ENCODE measurements around the gene CDC42BPA.

CDC42BPA gene

DNA sequence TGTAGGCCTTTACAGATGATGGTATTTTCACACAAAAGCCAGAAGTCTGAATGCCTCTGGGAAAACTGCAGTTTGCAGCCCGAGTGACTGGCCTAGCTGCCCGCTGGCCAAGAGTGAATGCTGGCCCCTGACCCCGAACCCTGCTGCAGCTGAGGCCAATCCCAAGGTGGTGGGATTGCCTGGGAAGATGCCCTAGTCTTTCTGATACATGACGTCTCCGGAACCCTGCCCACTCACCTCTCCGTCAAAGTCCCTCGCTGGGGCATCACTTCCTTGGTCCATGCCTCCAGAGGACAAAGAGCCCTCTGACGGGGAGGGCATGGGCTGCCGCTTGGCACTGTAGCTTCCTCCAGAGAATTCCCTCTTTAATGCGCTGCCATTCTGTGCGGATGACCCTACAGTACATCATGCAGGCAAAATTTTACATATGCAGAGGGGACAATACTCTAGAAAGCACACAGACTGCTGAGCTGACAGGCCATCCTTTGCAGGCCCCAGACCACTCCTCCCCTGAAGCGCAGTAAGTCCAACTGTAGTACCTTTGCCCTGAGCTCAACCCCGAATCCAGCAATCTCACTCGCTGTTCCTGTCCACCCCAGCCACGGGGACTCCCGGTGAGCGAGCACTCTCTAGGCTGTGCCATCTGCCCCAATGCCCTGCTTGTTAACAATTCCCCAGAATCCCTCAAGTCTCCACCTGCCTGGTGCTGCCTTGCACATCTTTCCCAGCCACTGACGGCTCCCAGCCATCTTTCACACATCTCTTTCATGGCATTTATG is 323.5 kb downstream of the CDC42BPA start:
- Histone ChIP-seq H3K4me3 (ENCODE audit: low read length) (no peak overlapping the region), H3K9ac (ENCODE audit: low read length) (no peak overlapping the region), H3K27me3 (ENCODE audit: control insufficient read depth, insufficient read depth, low read length) (no peaks in the 10 kb centered on the region), H3K27ac (ENCODE audit: low read depth, low read length) (no peak overlapping the region), H3K4me1 (ENCODE audit: control insufficient read depth, insufficient read depth, low read length) (peaks cover 4% of the 10 kb centered on the region), H3K36me3 (ENCODE audit: control insufficient read depth, insufficient read depth, low read length) (peaks cover 2% of the 10 kb centered on the region)

DNA sequence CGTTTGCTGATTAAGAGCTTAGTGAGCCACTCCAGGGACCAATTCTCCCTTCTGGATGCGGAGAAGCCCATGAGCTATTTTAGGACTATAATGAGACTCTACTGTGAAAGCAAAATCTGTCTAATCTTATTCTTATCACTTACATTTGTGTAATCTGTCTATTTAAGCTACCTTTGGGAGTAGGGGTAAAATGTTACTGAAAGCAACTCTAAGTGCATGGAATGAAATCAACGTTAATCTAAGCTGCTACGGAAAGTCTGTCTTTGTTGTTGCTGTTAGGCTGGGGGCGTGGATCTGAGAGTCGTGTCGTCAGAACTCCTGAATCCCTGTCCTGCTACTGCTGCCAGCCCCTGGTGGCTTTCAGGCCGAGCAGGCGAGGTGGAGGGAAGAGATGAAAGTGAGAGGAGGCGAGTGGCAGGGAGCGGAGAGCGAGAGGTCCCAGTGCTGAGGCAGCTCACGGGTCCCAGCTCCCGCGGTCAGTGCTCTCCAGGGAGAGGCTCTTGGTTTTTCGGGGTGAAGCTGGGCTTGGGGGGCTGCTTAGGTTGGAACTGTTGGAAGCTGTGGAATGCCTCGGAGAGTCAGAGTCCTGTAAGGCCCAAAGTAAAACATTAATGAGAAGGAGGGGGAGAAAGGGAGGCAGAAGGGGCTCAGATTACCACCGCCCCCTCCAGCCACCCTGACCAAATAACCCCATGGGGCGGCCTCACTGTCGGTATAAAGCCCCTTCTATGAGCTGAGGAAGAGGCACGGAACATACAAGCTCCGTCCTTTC is 324.3 kb downstream of the CDC42BPA start:
- Histone ChIP-seq H3K9ac (ENCODE audit: low read length) (no peak overlapping the region), H3K4me1 (ENCODE audit: control insufficient read depth, insufficient read depth, low read length) (peaks cover 10% of the 10 kb centered on the region), H3K36me3 (ENCODE audit: control insufficient read depth, insufficient read depth, low read length) (peaks cover 2% of the 10 kb centered on the region), H3K27me3 (ENCODE audit: control insufficient read depth, insufficient read depth, low read length) (no peaks in the 10 kb centered on the region), H3K4me3 (ENCODE audit: low read length) (no peak overlapping the region), H3K27ac (ENCODE audit: low read depth, low read length) (no peak overlapping the region)

DNA sequence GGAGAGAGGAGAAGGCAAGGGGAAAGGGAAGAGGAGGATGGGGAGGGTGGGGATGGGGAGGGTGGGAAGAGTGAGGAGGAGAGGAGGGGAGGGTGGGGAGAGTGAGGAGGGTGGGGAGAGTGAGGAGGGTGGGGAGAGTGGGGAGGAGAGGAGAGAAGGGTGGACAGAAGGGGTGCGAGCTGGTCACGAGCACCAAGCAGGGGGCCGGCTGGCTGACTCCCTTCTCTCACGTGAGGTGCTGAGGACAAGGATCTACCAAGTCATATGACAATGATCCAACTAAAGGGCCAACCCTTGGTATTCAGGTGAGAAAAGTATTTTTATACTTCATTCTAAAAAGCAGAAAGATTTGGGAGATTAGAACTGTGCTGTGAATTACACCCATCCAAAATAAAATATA is 326.4 kb downstream of the CDC42BPA start:
- peaks cover 2% of the 10 kb centered on the region for H3K36me3 ChIP-seq (ENCODE audit: control insufficient read depth, insufficient read depth, low read length)
- H3K4me1 ChIP-seq (ENCODE audit: control insufficient read depth, insufficient read depth, low read length), result peaks cover 18% of the 10 kb centered on the region
- no peak overlapping the region for H3K27ac ChIP-seq (ENCODE audit: low read depth, low read length)
- no peak overlapping the region for H3K9ac ChIP-seq (ENCODE audit: low read length)
- no peaks in the 10 kb centered on the region for H3K27me3 ChIP-seq (ENCODE audit: control insufficient read depth, insufficient read depth, low read length)
- no peak overlapping the region for H3K4me3 ChIP-seq (ENCODE audit: low read length)

DNA sequence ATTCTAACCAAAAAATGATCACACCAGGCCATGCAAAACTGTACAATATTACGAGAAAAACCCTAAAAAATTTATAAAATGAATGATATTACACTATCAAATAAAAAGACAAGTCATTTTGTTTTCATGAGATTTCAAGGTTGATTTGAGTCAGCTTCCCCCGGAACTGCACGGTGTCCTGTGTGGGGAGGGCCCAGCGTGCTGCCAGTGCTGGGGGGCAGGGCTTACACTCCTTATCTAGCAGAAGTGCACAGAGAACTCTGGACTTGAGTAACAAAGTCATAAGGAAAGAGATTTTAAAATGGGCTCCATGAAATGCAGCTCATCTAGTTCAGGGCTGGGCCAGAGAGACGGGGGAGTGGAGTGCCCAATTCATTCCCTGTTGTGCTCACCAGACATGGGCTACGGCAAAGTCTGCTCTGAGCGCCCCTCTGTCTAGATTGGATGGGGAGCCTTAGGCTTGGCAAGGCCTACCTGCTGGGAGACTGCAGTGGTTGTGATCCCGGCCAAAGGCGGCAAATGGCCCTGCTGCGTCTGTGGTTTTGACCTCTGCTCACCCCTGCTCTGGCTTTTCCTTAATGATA is 328.1 kb downstream of the CDC42BPA start:
- Histone ChIP-seq H3K4me3 (ENCODE audit: low read length) (no peak overlapping the region), H3K9ac (ENCODE audit: low read length) (no peak overlapping the region), H3K27ac (ENCODE audit: low read depth, low read length) (peak overlapping the region; percentile 4)

DNA sequence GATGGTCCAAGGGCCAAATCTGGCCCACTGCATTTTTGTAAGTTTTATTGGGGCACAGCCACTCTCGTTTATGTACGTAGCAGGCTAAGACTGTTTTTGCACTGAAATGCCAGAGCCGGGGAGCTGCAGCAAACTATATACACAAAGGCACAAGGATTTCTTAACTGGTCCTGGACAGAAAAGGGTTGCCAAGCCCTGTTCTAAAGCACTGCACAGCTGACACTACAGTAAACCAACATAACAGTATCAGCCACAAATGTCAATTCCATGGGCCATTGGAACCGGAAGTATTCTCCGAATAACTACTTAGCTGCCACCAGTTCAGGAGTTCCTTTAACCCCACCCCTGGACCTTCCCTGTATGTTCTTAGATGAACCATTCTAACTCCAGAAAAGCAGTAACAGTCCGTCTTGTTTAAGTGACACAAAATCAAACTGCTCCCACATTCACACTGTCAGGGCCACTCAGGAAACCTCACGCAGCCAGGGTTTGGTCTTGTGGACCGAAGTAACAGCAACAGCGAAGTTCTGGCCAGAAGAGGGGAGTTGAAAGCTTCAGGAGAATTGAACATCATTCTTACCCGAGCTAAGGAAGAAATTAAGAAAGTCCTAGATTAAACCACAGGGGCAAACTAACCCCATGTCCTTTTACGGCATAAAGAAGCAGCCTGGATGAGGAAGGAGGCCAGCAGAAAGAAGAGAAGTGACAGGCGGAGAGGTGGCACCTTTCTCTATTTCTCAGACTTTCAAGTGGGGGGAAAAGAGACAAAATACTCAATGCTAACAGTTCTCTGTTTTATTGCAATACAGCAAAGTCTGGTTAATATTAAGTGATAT is 329.0 kb downstream of the CDC42BPA start:
- Histone ChIP-seq H3K27me3 (ENCODE audit: control insufficient read depth, insufficient read depth, low read length) (no peaks in the 10 kb centered on the region), H3K4me3 (ENCODE audit: low read length) (no peak overlapping the region), H3K27ac (ENCODE audit: low read depth, low read length) (peak overlapping the region; percentile 75), H3K4me1 (ENCODE audit: control insufficient read depth, insufficient read depth, low read length) (peaks cover 18% of the 10 kb centered on the region), H3K9ac (ENCODE audit: low read length) (no peak overlapping the region), H3K36me3 (ENCODE audit: control insufficient read depth, insufficient read depth, low read length) (peaks cover 13% of the 10 kb centered on the region)

More for the DNA sequence above, 328.1 kb downstream of the CDC42BPA start:
- H3K27me3 ChIP-seq (ENCODE audit: control insufficient read depth, insufficient read depth, low read length), result no peaks in the 10 kb centered on the region
- peaks cover 13% of the 10 kb centered on the region for H3K36me3 ChIP-seq (ENCODE audit: control insufficient read depth, insufficient read depth, low read length)
- H3K4me1 ChIP-seq (ENCODE audit: control insufficient read depth, insufficient read depth, low read length), result peaks cover 18% of the 10 kb centered on the region

DNA sequence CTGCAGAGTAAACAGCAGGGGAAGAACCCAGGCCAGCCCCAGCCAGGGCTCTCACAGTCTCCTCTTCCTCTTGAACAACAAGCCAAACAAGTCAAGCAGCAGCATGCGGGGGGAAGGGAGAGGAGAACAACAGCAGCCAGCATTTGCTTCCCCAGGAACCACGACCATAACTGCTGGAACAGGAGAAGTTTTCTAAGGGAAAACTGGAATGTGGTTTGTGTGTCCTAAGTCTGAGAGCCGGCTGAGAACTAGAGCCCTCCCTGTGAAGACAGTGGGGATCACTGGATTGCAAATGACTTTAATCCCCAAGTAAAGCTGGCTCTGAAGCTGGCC is 330.0 kb downstream of the CDC42BPA start:
- Histone ChIP-seq H3K4me1 (ENCODE audit: control insufficient read depth, insufficient read depth, low read length) (peaks cover 18% of the 10 kb centered on the region), H3K4me3 (ENCODE audit: low read length) (no peak overlapping the region), H3K27ac (ENCODE audit: low read depth, low read length) (peak overlapping the region; percentile 75), H3K36me3 (ENCODE audit: control insufficient read depth, insufficient read depth, low read length) (peaks cover 16% of the 10 kb centered on the region), H3K9ac (ENCODE audit: low read length) (no peak overlapping the region), H3K27me3 (ENCODE audit: control insufficient read depth, insufficient read depth, low read length) (no peaks in the 10 kb centered on the region)

DNA sequence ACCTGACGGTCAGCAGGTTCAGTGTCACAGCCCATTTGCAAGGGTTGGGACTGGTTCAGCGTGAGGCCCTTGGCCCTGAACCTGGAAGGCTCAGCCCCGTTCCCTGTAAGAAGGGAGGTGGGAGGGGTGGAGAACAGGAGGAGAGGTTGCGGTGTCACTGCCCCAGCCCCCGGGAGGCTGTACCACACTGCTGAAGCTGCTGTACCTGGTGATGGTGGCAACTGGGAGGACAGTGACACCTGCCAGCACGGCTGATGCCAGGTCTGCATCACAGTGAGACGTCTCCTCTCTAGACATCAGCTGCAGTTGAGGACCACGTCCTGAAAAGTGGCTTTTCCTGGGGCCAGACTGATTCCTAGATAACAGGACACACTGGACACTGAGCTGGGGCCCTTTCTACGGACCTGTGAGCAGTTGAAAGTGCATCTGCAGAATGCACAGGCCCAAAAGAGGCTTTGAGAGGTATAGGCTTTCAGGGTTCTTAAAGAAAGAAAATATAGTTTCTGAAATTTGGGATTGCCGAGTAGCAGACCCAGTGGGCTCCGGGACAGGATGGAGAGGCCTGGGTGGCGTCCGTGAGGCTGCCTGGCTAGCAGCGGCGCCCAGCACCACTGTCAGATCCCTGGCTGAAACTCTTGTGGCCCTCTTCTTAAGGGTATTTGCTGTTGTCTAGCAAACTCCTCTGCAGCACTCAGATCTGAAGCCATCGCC is 330.5 kb downstream of the CDC42BPA start:
- Histone ChIP-seq H3K4me3 (ENCODE audit: low read length) (no peak overlapping the region), H3K27ac (ENCODE audit: low read depth, low read length) (peak overlapping the region; percentile 75), H3K4me1 (ENCODE audit: control insufficient read depth, insufficient read depth, low read length) (peaks cover 18% of the 10 kb centered on the region), H3K27me3 (ENCODE audit: control insufficient read depth, insufficient read depth, low read length) (no peaks in the 10 kb centered on the region), H3K36me3 (ENCODE audit: control insufficient read depth, insufficient read depth, low read length) (peaks cover 16% of the 10 kb centered on the region), H3K9ac (ENCODE audit: low read length) (no peak overlapping the region)

DNA sequence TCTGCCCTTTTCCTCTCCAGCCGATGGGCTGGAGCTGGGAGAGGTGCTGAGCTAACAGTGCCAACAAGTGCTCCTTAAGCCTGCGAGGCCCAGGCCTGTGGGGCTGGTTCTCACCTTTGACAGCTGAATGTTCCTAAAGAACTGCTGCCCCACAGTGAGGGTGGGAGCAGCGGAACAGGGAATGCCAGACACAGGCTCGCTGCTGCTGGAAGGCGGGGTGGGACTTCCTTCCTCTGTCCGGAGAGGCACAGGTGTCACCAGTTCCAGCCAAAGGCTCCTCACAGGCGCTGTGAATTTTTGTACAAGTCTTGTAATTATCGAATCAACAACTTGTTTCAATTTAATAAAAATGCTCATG is 331.1 kb downstream of the CDC42BPA start:
- Histone ChIP-seq H3K4me1 (ENCODE audit: control insufficient read depth, insufficient read depth, low read length) (peaks cover 18% of the 10 kb centered on the region), H3K4me3 (ENCODE audit: low read length) (no peak overlapping the region), H3K36me3 (ENCODE audit: control insufficient read depth, insufficient read depth, low read length) (peaks cover 18% of the 10 kb centered on the region), H3K27me3 (ENCODE audit: control insufficient read depth, insufficient read depth, low read length) (no peaks in the 10 kb centered on the region), H3K27ac (ENCODE audit: low read depth, low read length) (no peak overlapping the region), H3K9ac (ENCODE audit: low read length) (no peak overlapping the region)

DNA sequence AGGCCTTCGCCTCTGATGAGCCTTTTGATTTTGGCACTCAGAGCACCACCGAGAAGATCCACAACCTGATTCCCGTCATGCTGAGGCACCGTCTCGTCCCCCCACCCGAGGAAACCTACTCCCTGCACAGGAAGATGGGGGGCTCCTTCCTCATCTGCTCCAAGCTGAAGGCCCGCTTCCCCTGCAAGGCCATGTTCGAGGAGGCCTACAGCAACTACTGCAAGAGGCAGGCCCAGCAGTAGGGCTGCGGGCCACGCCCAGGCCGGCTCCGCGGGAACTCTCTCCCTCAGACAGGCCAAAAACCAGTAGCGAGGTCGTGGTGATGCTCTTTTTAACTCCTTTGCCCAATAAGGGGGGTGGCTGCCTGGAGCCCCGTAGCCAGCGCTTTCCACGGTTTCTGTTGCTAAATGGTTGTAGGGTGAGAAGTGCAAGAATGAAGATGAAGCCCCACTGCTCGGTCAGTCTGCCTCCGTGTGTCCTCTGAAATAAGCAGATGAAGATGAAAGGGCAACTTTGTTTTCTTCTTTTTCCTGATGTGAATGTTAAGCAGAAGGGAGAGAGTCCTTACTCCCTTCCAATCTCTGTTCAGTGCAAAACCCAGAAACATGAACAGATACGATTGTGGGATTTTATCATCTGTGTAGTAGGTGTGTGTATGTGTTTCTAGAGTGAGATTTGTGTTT is 331.7 kb downstream of the CDC42BPA start:
- Histone ChIP-seq H3K4me1 (ENCODE audit: control insufficient read depth, insufficient read depth, low read length) (peaks cover 18% of the 10 kb centered on the region), H3K36me3 (ENCODE audit: control insufficient read depth, insufficient read depth, low read length) (peaks cover 23% of the 10 kb centered on the region), H3K27me3 (ENCODE audit: control insufficient read depth, insufficient read depth, low read length) (no peaks in the 10 kb centered on the region), H3K4me3 (ENCODE audit: low read length) (no peak overlapping the region), H3K27ac (ENCODE audit: low read depth, low read length) (no peak overlapping the region), H3K9ac (ENCODE audit: low read length) (no peak overlapping the region)

DNA sequence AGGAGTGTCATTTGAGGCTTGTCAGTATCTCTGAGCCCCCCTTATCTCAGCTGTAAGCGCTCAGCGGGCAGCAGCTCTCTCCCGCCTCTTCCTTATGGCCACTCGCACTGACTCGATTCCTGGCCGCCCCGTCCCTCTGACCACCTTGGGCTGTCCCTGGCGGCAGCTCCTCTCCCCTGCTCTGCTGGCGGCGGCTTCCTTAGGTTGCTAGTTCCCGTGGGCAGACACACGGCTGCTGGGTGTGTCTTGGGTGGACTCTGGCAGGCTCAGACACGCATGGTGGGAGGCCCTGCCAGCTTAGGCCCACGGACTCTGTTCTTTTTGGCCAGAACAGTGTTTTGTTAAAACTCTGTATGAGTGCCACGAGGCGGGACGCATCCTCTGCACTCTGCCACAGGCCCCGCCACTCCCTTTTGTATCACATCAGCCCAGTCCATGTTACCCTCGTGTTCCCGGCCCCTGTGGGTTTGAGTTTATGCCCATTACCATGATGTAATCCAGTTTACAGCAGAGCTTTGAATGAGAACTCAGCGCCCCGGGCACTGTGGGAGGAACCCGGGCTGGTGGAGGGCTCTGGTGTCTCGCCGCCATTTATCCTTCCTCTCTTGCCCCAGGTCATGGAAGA is 332.3 kb downstream of the CDC42BPA start:
- peaks cover 18% of the 10 kb centered on the region for H3K4me1 ChIP-seq (ENCODE audit: control insufficient read depth, insufficient read depth, low read length)
- no peak overlapping the region for H3K9ac ChIP-seq (ENCODE audit: low read length)
- no peak overlapping the region for H3K4me3 ChIP-seq (ENCODE audit: low read length)
- no peaks in the 10 kb centered on the region for H3K27me3 ChIP-seq (ENCODE audit: control insufficient read depth, insufficient read depth, low read length)
- peaks cover 24% of the 10 kb centered on the region for H3K36me3 ChIP-seq (ENCODE audit: control insufficient read depth, insufficient read depth, low read length)
- no peak overlapping the region for H3K27ac ChIP-seq (ENCODE audit: low read depth, low read length)

DNA sequence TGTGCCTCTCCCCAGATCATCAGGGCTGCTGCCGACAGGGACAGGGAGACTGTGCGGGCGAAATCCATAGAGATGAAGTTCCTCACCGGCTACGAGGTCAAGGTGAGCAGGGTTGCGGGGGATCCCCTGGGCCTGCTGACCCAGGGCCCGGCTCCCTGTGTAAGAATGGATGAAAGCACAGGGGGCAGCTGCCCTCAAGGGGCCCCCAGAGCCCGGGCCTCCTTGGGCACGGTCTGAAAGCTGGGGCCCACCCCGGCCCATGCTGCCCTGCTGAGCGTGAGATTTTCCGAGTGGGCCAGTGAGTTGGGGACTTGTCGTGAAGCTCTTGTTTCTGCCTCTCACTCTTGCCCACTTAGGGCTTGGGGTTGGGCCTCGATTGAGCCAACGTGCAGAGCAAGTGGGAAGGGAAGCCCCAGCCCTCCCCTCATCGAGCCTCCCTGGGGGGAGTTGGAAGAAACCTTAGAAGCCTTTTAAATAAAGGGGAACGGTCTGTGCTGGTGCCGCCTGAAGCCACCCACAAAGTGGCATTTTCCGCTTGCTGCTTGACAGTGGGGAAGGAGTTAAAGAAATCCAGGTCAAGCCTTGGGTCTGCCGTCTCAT is 333.0 kb downstream of the CDC42BPA start:
- Histone ChIP-seq H3K36me3 (ENCODE audit: control insufficient read depth, insufficient read depth, low read length) (peaks cover 24% of the 10 kb centered on the region), H3K27ac (ENCODE audit: low read depth, low read length) (no peak overlapping the region), H3K4me1 (ENCODE audit: control insufficient read depth, insufficient read depth, low read length) (peaks cover 16% of the 10 kb centered on the region), H3K9ac (ENCODE audit: low read length) (no peak overlapping the region), H3K4me3 (ENCODE audit: low read length) (no peak overlapping the region), H3K27me3 (ENCODE audit: control insufficient read depth, insufficient read depth, low read length) (no peaks in the 10 kb centered on the region)

Measured in rectal smooth muscle tissue (tissue), 1 donor.